Activated CD4-positive, alpha-beta T cell treated with anti-CD3 and anti-CD28 coated beads for 1 hour (primary cell): Measurements from ENCODE around the gene SMARCA1.

Source experiments
- DNase-seq: peaks from one replicate; pipeline ENCODE4 v3.0.0-alpha.2; 2020

The SMARCA1 gene

DNA sequence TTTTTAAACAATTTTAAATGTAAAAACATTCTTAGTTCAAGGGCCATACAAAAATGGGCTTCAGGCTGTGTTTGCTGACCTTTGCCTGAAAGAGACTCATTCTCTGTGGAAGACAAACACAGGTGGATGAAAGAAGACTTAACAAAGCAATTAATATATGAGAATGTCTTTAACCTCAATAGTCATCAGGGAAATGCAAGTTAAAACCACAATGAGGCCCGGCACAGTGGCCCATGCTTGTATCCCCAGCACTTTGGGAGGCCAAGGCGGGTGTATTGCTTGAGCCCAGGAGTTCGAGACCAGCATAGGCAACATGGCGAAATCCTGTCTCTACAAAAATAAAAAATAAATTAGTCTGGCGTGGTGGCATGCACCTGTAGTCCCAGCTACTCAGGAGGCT, 7.1 kb upstream of the SMARCA1 start:
- DNase-seq, result no peak

- no peak for DNase-seq
Measured at GRCh38 chrX:129529685-129530281, 6.5 kb upstream of the SMARCA1 start.

DNA sequence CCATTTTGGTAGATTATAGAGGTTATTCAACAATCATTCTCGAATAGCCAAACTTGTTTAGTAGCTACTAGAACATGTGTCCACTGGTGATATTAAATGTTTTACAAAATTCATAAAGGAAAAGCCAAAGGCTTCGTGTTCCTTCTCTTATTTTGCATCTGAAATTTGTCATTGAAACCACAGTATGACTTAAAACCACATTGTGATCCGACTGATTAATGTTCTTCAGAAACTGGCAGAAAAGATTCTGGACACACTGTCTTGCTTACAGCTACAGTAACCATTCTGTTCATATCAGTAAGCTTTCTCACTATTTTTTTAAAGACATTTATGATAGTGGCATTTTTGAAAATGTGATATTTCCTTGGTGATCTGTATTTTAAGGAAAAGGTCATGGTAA, 2.6 kb upstream of the SMARCA1 start:
- DNase-seq, result no peak

DNA sequence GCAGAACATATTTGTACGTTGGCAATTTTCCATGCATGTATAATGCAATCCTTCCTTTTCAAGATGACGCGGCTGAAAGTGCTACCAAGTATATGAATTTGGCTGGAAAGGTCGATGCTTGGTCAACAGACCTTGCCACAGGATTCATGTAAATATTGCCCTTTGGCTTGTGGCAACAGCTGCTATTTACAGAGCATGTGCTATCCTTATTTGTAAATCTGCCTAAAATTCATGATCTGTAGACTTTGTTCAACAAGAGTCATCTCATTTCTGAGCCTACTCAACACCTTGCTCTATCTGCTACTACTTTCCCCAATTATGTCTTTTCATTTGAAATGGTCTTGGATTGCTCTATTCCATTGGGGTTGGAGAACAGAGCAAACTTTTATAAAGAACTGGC, 1.9 kb upstream of the SMARCA1 start:
- DNase-seq, result no peak

DNA sequence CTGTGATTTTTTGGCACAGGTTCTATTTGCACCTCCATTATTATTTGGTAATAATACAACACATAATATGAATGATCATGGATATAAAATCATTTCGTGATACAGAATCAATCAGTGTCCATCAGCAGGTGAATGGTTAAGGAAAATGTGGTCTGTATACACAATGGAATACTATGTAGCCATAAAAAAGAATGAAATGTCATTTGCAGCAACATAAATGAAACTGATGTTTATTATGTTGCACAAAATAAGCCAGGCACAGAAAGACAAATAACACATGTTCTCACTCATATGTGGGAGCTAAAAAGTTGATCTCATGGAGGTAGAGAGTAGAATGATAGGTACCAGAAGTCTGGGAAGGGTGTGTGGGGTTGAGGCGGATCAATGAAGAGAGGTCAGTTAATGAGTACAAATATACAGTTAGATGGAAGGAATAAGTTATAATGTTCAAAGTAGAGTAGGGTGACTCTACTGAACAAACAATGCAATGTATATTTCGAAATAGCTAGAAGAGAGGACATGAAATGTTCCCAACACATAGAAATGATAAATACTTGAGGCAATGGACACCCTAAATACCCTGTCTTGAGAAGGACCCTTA, 1.1 kb upstream of the SMARCA1 start:
- no peak for DNase-seq

- DNase-seq, result no peak
Measured at GRCh38 chrX:129522184-129523078, 859 bp downstream of the SMARCA1 start.

DNA sequence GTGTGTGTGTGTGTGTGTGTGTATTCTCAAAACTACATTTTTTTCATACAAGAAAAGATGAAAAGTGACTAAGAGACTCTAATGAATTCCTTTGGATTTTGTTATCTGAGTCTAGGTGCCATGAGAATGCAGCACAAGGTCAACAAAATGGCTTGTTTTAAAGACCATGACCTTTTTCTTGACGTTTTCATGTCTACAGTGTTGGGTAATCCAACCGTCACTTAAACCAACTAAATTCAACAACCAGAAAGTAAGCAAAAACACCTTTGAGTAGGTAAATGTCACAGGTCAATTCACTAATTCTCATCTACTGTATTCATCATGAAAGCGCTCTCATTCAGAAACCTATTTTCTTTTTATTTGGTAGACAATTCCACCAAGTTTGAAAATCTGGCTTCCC, 3.1 kb downstream of the SMARCA1 start:
- DNase-seq, result no peak

- no peak for DNase-seq
Measured at GRCh38 chrX:129516402-129516801, 6.9 kb downstream of the SMARCA1 start.

DNA sequence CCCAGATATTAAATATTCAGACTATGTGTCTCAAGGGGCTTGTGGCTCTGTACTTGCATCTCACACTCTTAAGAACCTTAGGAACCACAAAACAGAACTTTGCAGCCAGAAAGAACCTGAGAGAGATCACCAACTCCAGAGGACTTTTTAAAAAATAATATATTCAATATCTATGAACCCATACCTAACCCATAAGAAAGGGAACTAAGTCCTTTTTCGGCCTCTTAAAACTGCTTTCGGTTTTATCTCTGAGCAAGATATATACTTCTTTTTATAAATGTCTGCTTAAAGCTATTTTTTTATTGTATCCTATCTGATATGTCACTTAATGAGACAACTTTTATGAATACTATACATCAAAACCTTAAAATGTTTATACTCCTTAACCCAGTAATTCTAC, 10.9 kb downstream of the SMARCA1 start:
- no peak for DNase-seq

DNA sequence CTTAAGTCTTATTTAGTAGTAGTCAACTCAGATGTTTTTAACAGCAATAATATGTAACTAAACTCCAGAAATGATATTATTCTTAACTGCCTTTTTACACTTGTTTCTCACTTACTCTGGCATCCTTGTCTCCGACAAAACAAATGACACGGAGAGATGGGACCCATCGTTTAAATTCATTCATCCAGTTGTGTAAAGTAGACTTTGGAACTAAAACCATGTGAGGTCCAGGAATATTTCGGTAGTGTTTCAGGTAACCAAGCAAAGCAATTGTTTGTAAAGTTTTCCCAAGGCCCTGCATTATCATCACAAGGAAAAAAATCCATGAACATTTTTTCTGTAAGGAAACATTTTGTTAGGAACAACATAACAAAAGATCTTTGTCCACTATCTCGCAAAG, 11.6 kb downstream of the SMARCA1 start:
- no peak for DNase-seq

DNA sequence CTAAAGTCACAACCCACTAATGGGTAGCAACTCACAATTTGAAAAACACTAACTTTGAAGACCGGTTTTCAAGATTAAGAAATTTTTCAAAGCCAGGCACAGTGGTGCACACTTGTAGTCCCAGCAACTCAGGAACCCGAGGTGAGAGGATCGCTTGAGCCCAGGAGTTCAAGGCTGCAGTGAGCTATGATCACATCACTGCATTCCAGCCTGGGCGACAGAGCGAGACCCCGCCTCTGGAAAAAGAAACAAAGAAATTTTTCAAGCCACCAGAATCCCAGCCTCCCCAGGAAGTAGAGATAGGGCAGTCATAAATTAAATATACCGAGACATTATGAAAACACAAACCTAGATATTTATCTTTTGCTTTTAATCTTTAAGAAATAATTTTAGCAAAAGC, 13.0 kb downstream of the SMARCA1 start:
- DNase-seq, result no peak

GRCh38 chrX:129497146-129497843, 26.0 kb downstream of the SMARCA1 start:
- no peak for DNase-seq

GRCh38 chrX:129496625-129497024, 26.7 kb downstream of the SMARCA1 start:
- no peak for DNase-seq

GRCh38 chrX:129495900-129496299, 27.4 kb downstream of the SMARCA1 start:
- DNase-seq, result no peak

- no peak for DNase-seq
Measured at GRCh38 chrX:129494887-129495286, 28.4 kb downstream of the SMARCA1 start.

DNA sequence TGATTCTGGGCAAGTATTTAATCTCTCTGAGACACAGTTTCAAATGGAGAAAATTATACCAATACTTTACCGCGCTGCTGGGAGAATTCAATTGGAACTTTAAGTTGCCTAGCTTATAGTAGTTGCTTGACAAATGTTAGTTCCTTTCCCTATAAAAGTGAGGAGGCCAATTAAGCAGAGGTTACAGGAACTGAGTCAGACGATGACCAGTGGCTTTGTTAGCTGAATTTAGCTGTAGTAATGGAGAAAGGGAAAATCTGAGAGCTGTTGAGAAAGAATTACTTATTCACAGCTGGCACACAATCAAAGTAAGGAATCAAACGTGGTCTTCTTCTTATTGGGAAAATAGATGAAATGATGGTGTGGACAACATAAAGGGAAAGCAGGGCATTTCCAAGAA, 29.6 kb downstream of the SMARCA1 start:
- no peak for DNase-seq

DNA sequence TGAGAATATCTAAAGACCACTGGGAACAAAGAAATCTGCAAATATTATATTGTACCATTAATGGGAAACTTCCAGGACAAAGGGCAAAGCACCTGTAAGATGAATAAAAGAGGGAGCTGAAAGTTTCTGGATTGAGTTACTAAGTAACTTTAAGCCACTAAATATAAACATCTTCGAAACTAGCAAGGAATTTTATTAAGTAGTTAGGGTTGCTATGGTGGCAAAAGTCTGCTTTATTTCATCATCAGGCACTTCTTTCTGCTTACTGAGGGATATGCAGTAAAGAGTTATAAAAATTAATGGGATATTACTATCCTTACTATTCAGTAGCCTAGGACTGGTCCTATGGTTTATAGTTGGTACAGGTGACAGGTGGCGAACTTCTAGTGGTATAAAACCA, 33.0 kb downstream of the SMARCA1 start:
- DNase-seq, result no peak

- no peak for DNase-seq
Measured at GRCh38 chrX:129488359-129488758, 34.9 kb downstream of the SMARCA1 start.

DNA sequence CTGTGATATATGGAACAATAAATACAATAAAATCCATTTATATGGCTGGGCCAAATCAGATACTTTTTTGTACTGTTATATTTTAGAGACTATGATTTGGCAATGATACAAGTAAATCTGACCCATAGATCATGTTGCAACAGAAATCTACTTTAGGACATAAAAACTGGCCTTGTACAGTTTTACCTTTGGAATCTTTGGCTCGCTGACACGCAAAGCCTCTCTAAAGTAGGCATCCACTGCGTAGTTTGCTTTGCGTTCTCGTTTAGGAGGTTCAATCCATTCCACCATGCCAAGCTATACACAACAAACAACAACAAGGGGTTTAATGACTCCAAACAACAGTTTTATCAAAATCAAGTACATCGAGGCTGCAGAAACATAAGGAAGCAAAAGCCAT, 42.4 kb downstream of the SMARCA1 start:
- DNase-seq, result no peak

DNA sequence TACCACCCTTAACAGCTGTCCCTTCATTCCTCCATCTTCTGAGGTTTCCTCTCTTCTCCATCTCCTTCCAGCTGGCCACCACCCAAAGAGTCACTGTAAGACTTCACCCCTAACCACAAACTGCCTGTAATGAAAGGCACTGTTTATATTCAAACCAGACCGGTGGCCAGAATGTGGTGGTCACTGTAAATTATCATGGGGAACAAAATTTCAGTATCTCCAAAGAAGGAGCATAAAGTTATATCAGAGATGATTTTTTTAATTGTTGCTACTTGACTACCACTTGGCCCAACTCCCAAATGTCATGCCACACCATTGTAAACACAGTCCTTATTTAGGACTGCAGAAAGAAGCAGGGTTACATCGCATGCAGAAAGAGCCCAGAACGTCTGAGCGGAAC, 44.8 kb downstream of the SMARCA1 start:
- DNase-seq, result no peak

DNA sequence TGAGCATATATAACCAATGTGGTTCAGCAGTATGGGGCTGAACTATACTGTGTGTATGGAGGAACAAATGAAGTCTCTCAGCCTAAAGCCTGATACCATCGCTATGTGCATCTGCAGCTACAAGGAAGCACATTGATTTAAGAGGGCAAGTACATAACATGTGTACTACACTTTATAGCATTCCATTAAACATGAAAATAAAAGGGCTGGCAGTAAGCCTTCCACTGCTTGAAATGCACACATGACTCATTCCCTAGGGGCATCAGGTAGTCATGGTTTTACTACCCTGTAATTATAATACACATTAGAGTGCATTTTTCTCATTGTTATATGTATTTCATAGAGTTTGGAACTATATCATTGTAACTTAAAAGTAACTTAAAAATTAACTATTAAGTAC, 51.2 kb downstream of the SMARCA1 start:
- DNase-seq, result no peak

DNA sequence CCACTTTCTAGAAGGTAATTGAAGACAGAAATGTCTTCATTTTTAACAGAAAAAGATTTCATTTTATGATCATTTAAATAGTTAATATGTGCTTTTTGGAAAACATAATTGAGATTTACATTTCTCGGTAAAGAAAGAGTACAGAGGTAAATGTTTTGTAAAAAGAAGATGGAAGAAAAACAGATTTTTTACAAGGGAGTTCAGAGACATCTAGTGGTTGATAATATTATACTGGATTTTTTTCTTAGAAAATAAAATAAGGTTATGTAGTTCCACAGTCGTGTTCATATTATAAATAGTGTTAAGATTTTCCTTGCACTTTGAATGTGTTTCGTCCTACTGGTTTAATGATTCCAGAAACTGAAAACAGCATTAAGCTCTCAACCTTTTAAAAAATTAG, 60.6 kb downstream of the SMARCA1 start:
- DNase-seq, result no peak

GRCh38 chrX:129461801-129462456, 61.4 kb downstream of the SMARCA1 start:
- no peak for DNase-seq
